GM12892 (cell line): Measurements from ENCODE around the gene VAPB.

Experiments used
- POLR2A ChIP-seq: IDR thresholded peaks from 2 replicates; pipeline ENCODE4 v1.6.1; 2011; ENCODE audit warnings: low read depth, low read length, control low read depth
- POLR2AphosphoS5 ChIP-seq: IDR thresholded peaks from 2 replicates; pipeline ENCODE4 v1.6.1; 2011; ENCODE audit warnings: low read depth, low read length, control low read depth

- no peak for TF ChIP-seq POLR2AphosphoS5
- no peak for TF ChIP-seq POLR2A
Measured at GRCh38 chr20:58399926-58400325, 10.9 kb downstream of the VAPB start.
